ENCODE data around the gene TREX2.

GRCh38 chrX:153430796-153431195, 15.1 kb downstream of the TREX2 start:
- TF ChIP-seq CTCF (IDR thresholded peaks at IDR 0.05) = no peak
- TF ChIP-seq POLR2AphosphoS5 (IDR thresholded peaks at IDR 0.05) = no peak
- no peak for TF ChIP-seq POLR2A (IDR thresholded peaks at IDR 0.05)

Measured in breast epithelium (tissue), 3 donors.